ENCODE data around the gene NTN1.

NTN1 gene

DNA sequence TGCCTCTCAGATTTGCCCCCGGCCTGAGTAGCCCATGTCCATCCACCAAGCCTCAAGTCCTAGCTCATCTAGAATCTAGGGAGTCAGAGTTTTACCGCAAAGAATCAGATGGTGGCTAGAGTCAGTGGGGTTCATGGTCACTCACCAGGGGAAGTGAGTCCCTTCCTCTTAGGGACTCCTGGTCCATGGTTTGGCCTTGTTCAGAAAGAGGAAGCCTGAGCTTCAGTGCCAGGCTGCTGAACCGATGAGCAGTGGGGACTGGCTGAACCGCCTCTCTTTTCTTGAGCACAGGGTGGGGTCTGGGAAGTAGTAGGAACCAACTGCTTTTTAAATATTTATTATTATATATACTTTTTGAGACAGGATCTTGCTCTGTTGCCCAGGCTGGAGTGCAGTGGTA is 160.3 kb downstream of the NTN1 start:
- Histone ChIP-seq H3K9ac (ENCODE audit: low read length) (no peak overlapping the region), H3K36me3 (replicated peaks; ENCODE audit: low read depth, low read length) (no peaks in the 10 kb centered on the region), H3K79me2 (ENCODE audit: low read length) (no peaks in the 10 kb centered on the region), H3K27ac (ENCODE audit: low read length) (no peak overlapping the region), H3K4me1 (ENCODE audit: low read length) (no peaks in the 10 kb centered on the region), H3K9me3 (ENCODE audit: insufficient read depth, low read length) (no peaks in the 10 kb centered on the region), H3K27me3 (ENCODE audit: low read depth, low read length) (no peaks in the 10 kb centered on the region), H2AFZ (ENCODE audit: low read depth, low read length) (no peak overlapping the region), H3K4me3 (ENCODE audit: low read length) (no peak overlapping the region), H3K4me2 (ENCODE audit: low read length) (no peak overlapping the region), H4K20me1 (ENCODE audit: insufficient read depth, low read length) (no peaks in the 10 kb centered on the region)
- TF ChIP-seq, protein P1, sequence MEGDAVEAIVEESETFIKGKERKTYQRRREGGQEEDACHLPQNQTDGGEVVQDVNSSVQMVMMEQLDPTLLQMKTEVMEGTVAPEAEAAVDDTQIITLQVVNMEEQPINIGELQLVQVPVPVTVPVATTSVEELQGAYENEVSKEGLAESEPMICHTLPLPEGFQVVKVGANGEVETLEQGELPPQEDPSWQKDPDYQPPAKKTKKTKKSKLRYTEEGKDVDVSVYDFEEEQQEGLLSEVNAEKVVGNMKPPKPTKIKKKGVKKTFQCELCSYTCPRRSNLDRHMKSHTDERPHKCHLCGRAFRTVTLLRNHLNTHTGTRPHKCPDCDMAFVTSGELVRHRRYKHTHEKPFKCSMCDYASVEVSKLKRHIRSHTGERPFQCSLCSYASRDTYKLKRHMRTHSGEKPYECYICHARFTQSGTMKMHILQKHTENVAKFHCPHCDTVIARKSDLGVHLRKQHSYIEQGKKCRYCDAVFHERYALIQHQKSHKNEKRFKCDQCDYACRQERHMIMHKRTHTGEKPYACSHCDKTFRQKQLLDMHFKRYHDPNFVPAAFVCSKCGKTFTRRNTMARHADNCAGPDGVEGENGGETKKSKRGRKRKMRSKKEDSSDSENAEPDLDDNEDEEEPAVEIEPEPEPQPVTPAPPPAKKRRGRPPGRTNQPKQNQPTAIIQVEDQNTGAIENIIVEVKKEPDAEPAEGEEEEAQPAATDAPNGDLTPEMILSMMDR (IDR thresholded peaks at IDR 0.05; ENCODE audit: low read depth, low read length) = no peak
- no peak for TF ChIP-seq EZH2phosphoT487 (IDR thresholded peaks at IDR 0.05; ENCODE audit: low read depth)

DNA sequence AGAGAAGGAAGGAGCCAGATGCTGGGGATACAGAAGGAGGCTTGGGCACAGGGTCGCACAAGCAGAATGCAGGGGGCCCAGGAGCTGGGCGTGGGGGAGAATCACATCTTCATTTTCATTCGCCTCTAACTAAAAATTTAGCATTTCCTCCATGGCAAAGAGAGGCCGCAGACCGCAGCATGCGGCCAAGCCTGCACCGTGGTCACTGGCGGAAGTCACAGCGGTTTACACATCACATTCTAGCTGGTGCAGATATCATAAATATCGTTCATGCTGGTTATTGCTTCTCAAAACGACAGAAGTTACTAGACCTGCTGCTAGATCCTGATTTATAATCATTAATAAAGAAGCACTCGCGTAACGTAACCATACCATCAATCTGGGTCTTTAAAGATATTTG is 162.0 kb downstream of the NTN1 start:
- TF ChIP-seq, protein P1 (IDR thresholded peaks at IDR 0.05; ENCODE audit: low read depth, low read length) = no peak
- no peak for TF ChIP-seq EZH2phosphoT487 (IDR thresholded peaks at IDR 0.05; ENCODE audit: low read depth)
- H2AFZ ChIP-seq (ENCODE audit: low read depth, low read length) = no peak overlapping the region
- no peaks in the 10 kb centered on the region for H3K27me3 ChIP-seq (ENCODE audit: low read depth, low read length)
- no peaks in the 10 kb centered on the region for H3K4me1 ChIP-seq (ENCODE audit: low read length)
- H3K36me3 ChIP-seq (replicated peaks; ENCODE audit: low read depth, low read length) = no peaks in the 10 kb centered on the region
- no peaks in the 10 kb centered on the region for H3K9me3 ChIP-seq (ENCODE audit: insufficient read depth, low read length)
- no peaks in the 10 kb centered on the region for H4K20me1 ChIP-seq (ENCODE audit: insufficient read depth, low read length)
- no peak overlapping the region for H3K4me2 ChIP-seq (ENCODE audit: low read length)
- no peak overlapping the region for H3K27ac ChIP-seq (ENCODE audit: low read length)
- no peaks in the 10 kb centered on the region for H3K79me2 ChIP-seq (ENCODE audit: low read length)
- H3K9ac ChIP-seq (ENCODE audit: low read length) = no peak overlapping the region
- H3K4me3 ChIP-seq (ENCODE audit: low read length) = no peak overlapping the region

DNA sequence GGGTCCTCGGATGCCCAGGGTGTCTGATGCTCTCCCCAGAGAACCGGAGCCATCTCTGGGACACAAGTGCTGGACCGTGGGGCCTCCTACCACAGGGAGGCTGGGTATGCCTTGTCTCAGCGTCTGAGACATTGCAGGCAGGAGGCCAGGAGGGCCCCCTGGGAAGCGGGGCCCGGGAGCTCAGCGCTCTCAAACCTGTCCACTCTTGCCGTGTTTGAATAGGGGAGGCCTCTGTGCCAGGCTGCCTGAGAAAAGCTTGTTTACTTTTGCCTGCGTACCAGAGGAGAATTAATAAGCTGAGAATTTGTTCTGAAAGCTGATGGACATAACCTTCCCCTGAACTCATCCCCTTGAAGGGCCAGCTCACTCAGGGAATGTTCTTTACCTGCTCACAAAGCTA is 163.8 kb downstream of the NTN1 start:
- no peaks in the 10 kb centered on the region for H3K4me1 ChIP-seq (ENCODE audit: low read length)
- H3K27me3 ChIP-seq (ENCODE audit: low read depth, low read length) = no peaks in the 10 kb centered on the region
- no peak overlapping the region for H2AFZ ChIP-seq (ENCODE audit: low read depth, low read length)
- no peaks in the 10 kb centered on the region for H4K20me1 ChIP-seq (ENCODE audit: insufficient read depth, low read length)
- no peak overlapping the region for H3K4me3 ChIP-seq (ENCODE audit: low read length)
- no peak overlapping the region for H3K27ac ChIP-seq (ENCODE audit: low read length)
- no peak overlapping the region for H3K4me2 ChIP-seq (ENCODE audit: low read length)
- no peaks in the 10 kb centered on the region for H3K9me3 ChIP-seq (ENCODE audit: insufficient read depth, low read length)
- H3K79me2 ChIP-seq (ENCODE audit: low read length) = no peaks in the 10 kb centered on the region
- no peaks in the 10 kb centered on the region for H3K36me3 ChIP-seq (replicated peaks; ENCODE audit: low read depth, low read length)
- no peak overlapping the region for H3K9ac ChIP-seq (ENCODE audit: low read length)
- TF ChIP-seq, protein P1 (IDR thresholded peaks at IDR 0.05; ENCODE audit: low read depth, low read length) = no peak
- TF ChIP-seq EZH2phosphoT487 (IDR thresholded peaks at IDR 0.05; ENCODE audit: low read depth) = no peak

GRCh38 chr17:9185688-9186284 is 164.5 kb downstream of the NTN1 start:
- H3K9me3 ChIP-seq (ENCODE audit: insufficient read depth, low read length) = no peaks in the 10 kb centered on the region
- H3K4me1 ChIP-seq (ENCODE audit: low read length) = no peaks in the 10 kb centered on the region

More at GRCh38 chr17:9185688-9186284, 164.5 kb downstream of the NTN1 start:
- H3K4me2 ChIP-seq (ENCODE audit: low read length) = no peak overlapping the region
- no peak overlapping the region for H2AFZ ChIP-seq (ENCODE audit: low read depth, low read length)
- no peaks in the 10 kb centered on the region for H4K20me1 ChIP-seq (ENCODE audit: insufficient read depth, low read length)
- H3K27me3 ChIP-seq (ENCODE audit: low read depth, low read length) = no peaks in the 10 kb centered on the region
- no peaks in the 10 kb centered on the region for H3K79me2 ChIP-seq (ENCODE audit: low read length)
- no peak overlapping the region for H3K4me3 ChIP-seq (ENCODE audit: low read length)
- TF ChIP-seq, protein P1 (IDR thresholded peaks at IDR 0.05; ENCODE audit: low read depth, low read length) = no peak
- TF ChIP-seq EZH2phosphoT487 (IDR thresholded peaks at IDR 0.05; ENCODE audit: low read depth) = no peak
- no peak overlapping the region for H3K9ac ChIP-seq (ENCODE audit: low read length)
- H3K27ac ChIP-seq (ENCODE audit: low read length) = no peak overlapping the region
- H3K36me3 ChIP-seq (replicated peaks; ENCODE audit: low read depth, low read length) = no peaks in the 10 kb centered on the region

Data from OCI-LY3 (cell line).